Measurements from ENCODE around the gene BCL11A. TPM values are rescaled to one million over a fixed set of nuclear protein-coding genes. Genes with fewer than 3 reads are reported as not detected.
A peak's percentile ranks its signal among the peaks of the same experiment; 100 is the strongest.

Gene BCL11A
- total RNA-seq, 3 donors from 2014 or later (not counting 1 experiment from before 2014, with no cell fraction given): 2.6 to 3.5 (median 3.0) TPM

DNA sequence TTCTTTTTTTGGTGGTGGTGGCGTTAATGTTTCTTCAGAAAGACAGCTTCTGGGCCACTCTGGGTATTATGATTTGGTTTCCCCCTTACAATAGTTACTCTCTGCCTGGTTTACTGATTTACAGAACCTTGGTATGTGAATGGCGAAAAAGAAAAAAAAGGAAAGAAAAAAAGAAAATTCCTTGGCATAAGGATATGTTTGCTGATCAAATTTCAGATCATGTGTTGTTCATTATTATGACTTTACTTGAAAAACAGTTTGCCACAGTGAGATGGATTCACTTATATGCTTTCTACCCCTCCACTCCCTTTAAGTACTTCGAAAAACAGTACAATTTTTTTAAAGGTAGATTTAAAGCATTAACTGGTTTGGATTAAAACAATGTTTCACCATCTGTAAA, 21.0 kb downstream of the BCL11A start:
- H3K27ac ChIP-seq (ENCODE audit: low read length): no peak overlapping the region

DNA sequence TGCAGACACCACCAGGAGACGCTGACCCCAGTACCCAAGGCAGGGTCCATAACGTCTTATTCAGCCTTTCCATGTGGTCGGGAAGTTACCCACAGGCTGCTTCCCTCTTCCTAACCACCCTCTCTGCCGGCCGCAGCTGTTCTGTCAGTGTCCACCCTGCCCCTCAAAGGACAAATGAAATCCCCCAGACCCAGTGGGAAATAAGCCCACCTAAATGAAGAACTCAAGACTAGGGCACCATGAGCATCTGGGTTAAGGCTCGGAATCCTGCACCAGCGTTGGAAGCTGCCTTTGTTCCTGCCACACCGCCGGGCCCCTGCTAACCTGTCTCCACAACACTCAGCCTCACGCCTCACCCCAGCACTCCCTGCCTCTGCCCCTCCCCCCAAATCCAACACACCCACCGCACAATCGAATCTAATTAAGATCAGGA, 21.7 kb downstream of the BCL11A start:
- no peak overlapping the region for H3K4me3 Mint-ChIP-seq
- no peak for DNase-seq
- H3K4me1 Mint-ChIP-seq: peaks cover 0 to 4% of the 10 kb centered on the region in 2 donors
- Histone ChIP-seq H3K4me1 (ENCODE audit: control insufficient read depth, insufficient read depth, low read length) (peaks cover 28% of the 10 kb centered on the region), H3K4me3 (ENCODE audit: low read length) (no peak overlapping the region), H3K27ac (ENCODE audit: low read length) (no peak overlapping the region), H3K36me3 (ENCODE audit: control insufficient read depth, insufficient read depth, low read length) (no peaks in the 10 kb centered on the region), H3K9me3 (ENCODE audit: control insufficient read depth, insufficient read depth, low read length) (no peaks in the 10 kb centered on the region), H3K27me3 (ENCODE audit: control insufficient read depth, insufficient read depth, low read length) (peaks cover 3% of the 10 kb centered on the region)
- WGBS (ENCODE audit: insufficient coverage): 68% methylated on average over 12 of the region's 12 CpGs
- peaks cover 58 to 98% of the 10 kb centered on the region in 2 donors for H3K27me3 Mint-ChIP-seq (ENCODE audit: low read depth in 2 of 2)
- TF ChIP-seq, protein P1, sequence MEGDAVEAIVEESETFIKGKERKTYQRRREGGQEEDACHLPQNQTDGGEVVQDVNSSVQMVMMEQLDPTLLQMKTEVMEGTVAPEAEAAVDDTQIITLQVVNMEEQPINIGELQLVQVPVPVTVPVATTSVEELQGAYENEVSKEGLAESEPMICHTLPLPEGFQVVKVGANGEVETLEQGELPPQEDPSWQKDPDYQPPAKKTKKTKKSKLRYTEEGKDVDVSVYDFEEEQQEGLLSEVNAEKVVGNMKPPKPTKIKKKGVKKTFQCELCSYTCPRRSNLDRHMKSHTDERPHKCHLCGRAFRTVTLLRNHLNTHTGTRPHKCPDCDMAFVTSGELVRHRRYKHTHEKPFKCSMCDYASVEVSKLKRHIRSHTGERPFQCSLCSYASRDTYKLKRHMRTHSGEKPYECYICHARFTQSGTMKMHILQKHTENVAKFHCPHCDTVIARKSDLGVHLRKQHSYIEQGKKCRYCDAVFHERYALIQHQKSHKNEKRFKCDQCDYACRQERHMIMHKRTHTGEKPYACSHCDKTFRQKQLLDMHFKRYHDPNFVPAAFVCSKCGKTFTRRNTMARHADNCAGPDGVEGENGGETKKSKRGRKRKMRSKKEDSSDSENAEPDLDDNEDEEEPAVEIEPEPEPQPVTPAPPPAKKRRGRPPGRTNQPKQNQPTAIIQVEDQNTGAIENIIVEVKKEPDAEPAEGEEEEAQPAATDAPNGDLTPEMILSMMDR (IDR thresholded peaks at IDR 0.05): no peak
- intact Hi-C loops (cut with micrococcal nuclease): no loop called here
- no peak for ATAC-seq
- no peak overlapping the region for H3K27ac Mint-ChIP-seq
- H3K36me3 Mint-ChIP-seq: no peaks in the 10 kb centered on the region
- H3K9me3 Mint-ChIP-seq: no peaks in the 10 kb centered on the region

More for the DNA sequence above, 21.0 kb downstream of the BCL11A start:
- no peak overlapping the region for H3K4me3 ChIP-seq (ENCODE audit: low read length)
- H3K36me3 ChIP-seq (ENCODE audit: control insufficient read depth, insufficient read depth, low read length): no peaks in the 10 kb centered on the region
- H3K4me1 ChIP-seq (ENCODE audit: control insufficient read depth, insufficient read depth, low read length): peaks cover 28% of the 10 kb centered on the region
- ATAC-seq (no peak), DNase-seq (no peak)
- Mint-ChIP-seq H3K4me1 (peaks cover 0 to 4% of the 10 kb centered on the region in 2 donors), H3K36me3 (no peaks in the 10 kb centered on the region), H3K27ac (no peak overlapping the region), H3K27me3 (ENCODE audit: low read depth in 2 of 2) (peaks cover 53 to 90% of the 10 kb centered on the region in 2 donors), H3K9me3 (no peaks in the 10 kb centered on the region), H3K4me3 (no peak overlapping the region)
- TF ChIP-seq, protein P1 (IDR thresholded peaks at IDR 0.05): no peak
- H3K9me3 ChIP-seq (ENCODE audit: control insufficient read depth, insufficient read depth, low read length): no peaks in the 10 kb centered on the region
- intact Hi-C loops (cut with micrococcal nuclease): no loop called here
- peaks cover 3% of the 10 kb centered on the region for H3K27me3 ChIP-seq (ENCODE audit: control insufficient read depth, insufficient read depth, low read length)
- 71% methylated on average over 1 of the region's 3 CpGs for WGBS (ENCODE audit: insufficient coverage)

DNA sequence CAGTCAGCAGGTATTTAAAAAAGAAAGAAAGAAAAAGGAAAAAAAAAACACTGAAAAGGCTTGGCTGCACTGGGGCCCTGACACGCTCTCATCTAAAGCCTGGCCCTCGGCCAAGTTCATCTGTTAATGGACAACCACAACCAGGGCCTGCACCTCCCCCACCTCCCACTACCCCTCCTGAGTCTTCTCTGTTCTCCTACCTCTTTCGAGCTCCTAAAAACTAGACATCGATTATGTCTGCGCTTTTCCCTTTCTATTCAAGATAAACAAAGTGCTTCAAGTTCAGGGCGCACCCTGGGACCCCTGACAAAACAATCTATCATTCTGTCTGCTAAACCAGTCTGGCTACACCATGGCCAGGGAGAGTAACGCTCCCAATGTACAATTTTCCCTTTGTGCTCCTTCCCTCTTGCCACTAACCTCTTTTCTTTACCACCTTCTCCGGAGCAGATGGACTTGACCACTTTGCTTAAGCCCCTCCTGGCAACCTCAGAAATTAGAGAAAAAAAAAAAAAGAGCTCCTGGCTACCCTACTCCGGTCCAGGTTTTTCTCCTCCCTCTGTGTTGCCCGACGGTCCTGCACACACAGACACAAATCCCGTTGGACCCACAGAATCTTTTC, 22.7 kb downstream of the BCL11A start:
- WGBS (ENCODE audit: insufficient coverage): 42% methylated on average over 12 of the region's 12 CpGs
- DNase-seq (no peak), ATAC-seq (no peak)
- Mint-ChIP-seq H3K9me3 (no peaks in the 10 kb centered on the region), H3K4me1 (peaks cover 3 to 4% of the 10 kb centered on the region in 2 donors), H3K27ac (no peak overlapping the region), H3K27me3 (ENCODE audit: low read depth in 2 of 2) (peaks cover 51 to 96% of the 10 kb centered on the region in 2 donors), H3K4me3 (no peak overlapping the region), H3K36me3 (no peaks in the 10 kb centered on the region)
- H3K36me3 ChIP-seq (ENCODE audit: control insufficient read depth, insufficient read depth, low read length): no peaks in the 10 kb centered on the region
- H3K4me3 ChIP-seq (ENCODE audit: low read length): no peak overlapping the region
- TF ChIP-seq, protein P1 (IDR thresholded peaks at IDR 0.05): no peak
- peaks cover 28% of the 10 kb centered on the region for H3K4me1 ChIP-seq (ENCODE audit: control insufficient read depth, insufficient read depth, low read length)
- H3K27ac ChIP-seq (ENCODE audit: low read length): peak overlapping the region; percentile 21
- peaks cover 3% of the 10 kb centered on the region for H3K27me3 ChIP-seq (ENCODE audit: control insufficient read depth, insufficient read depth, low read length)
- intact Hi-C loops (cut with micrococcal nuclease): no loop called here
- no peaks in the 10 kb centered on the region for H3K9me3 ChIP-seq (ENCODE audit: control insufficient read depth, insufficient read depth, low read length)
